WTC11 (cell line): Measurements from ENCODE around the gene DAAM2. TPM values are rescaled to one million over a fixed set of nuclear protein-coding genes. Genes with fewer than 3 reads are reported as not detected.

Source experiments
- ATAC-seq: fragments of 200-7000 bp; cut with Tn5 transposase; 2 replicates; pipeline ENCODE4 v1.10.0; 2021; ENCODE audit warnings: mild to moderate bottlenecking, moderate library complexity
- CTCF ChIA-PET: fragments of 300-600 bp; sonication (Branson Sonifier 250); formaldehyde crosslinking; loops from one replicate; lab custom pipeline; 2021; ENCODE audit warnings: antibody characterized with exemption; lab: Charles Lee
- POLR2A ChIA-PET: fragments of 350-600 bp; sonication (Branson Sonifier 250); formaldehyde crosslinking; loops from one replicate; lab custom pipeline; 2021; ENCODE audit warnings: antibody characterized with exemption; lab: Charles Lee
- DNase-seq: peaks from one replicate; pipeline ENCODE4 v3.0.0; 2021; ENCODE audit warnings: low spot score
- H3K27ac Mint-ChIP-seq: 2 replicates; pipeline ENCODE4 v1.8.0; 2021; ENCODE audit warnings: mixed read lengths
- H3K27me3 Mint-ChIP-seq: 2 replicates; pipeline ENCODE4 v1.8.0; 2021; ENCODE audit warnings: low read depth, mild to moderate bottlenecking, moderate library complexity, mixed read lengths
- H3K36me3 Mint-ChIP-seq: 2 replicates; pipeline ENCODE4 v1.8.0; 2021; ENCODE audit warnings: mixed read lengths
- H3K4me1 Mint-ChIP-seq: 2 replicates; pipeline ENCODE4 v1.8.0; 2022; ENCODE audit warnings: mixed read lengths
- H3K4me3 Mint-ChIP-seq: 2 replicates; pipeline ENCODE4 v1.8.0; 2021; ENCODE audit warnings: mild to moderate bottlenecking, moderate library complexity, mixed read lengths
- H3K9me3 Mint-ChIP-seq: 2 replicates; pipeline ENCODE4 v1.8.0; 2021; ENCODE audit warnings: mixed read lengths
- CBFB ChIP-seq: sonication (generic); formaldehyde crosslinking; IDR thresholded peaks from 2 replicates; pipeline ENCODE4 v1.8.1; 2022; ENCODE audit warnings: mild to moderate bottlenecking, low read depth, missing genetic modification reagents
- ESRRA ChIP-seq: sonication (generic); formaldehyde crosslinking; IDR thresholded peaks from 2 replicates; pipeline ENCODE4 v1.8.1; 2022; ENCODE audit warnings: mild to moderate bottlenecking, missing genetic modification reagents, borderline replicate concordance
- FOXP1 ChIP-seq: sonication (generic); formaldehyde crosslinking; IDR thresholded peaks from 2 replicates; pipeline ENCODE4 v1.8.0; 2022; ENCODE audit warnings: missing genetic modification reagents, mild to moderate bottlenecking, moderate library complexity, borderline replicate concordance
- IRF2 ChIP-seq: sonication (generic); formaldehyde crosslinking; IDR thresholded peaks from 2 replicates; pipeline ENCODE4 v1.8.0; 2022; ENCODE audit warnings: low read depth, missing genetic modification reagents, borderline replicate concordance
- KAT7 ChIP-seq: sonication (generic); formaldehyde crosslinking; IDR thresholded peaks from 2 replicates; pipeline ENCODE4 v1.8.1; 2023; ENCODE audit warnings: missing genetic modification reagents, mild to moderate bottlenecking, borderline replicate concordance
- OVOL2 ChIP-seq: fragments of 250-450 bp; sonication (Bioruptor Pico); IDR thresholded peaks from 2 replicates; pipeline ENCODE4 v1.9.0; 2021; ENCODE audit warnings: mild to moderate bottlenecking, borderline replicate concordance
- TCF7 ChIP-seq: sonication (generic); formaldehyde crosslinking; IDR thresholded peaks from 2 replicates; pipeline ENCODE4 v1.8.0; 2022; ENCODE audit warnings: mild to moderate bottlenecking, low read depth, missing genetic modification reagents, moderate library complexity
- ZNF121 ChIP-seq: sonication (generic); formaldehyde crosslinking; IDR thresholded peaks from 2 replicates; pipeline ENCODE4 v1.8.0; 2023; ENCODE audit warnings: missing genetic modification reagents
- ZNF232 ChIP-seq: sonication (generic); formaldehyde crosslinking; IDR thresholded peaks from 2 replicates; pipeline ENCODE4 v1.8.0; 2022; ENCODE audit warnings: mild to moderate bottlenecking, missing genetic modification reagents
- ZNF416 ChIP-seq: fragments of 250-450 bp; sonication (Bioruptor Pico); IDR thresholded peaks from 2 replicates; pipeline ENCODE4 v1.9.0; 2021; ENCODE audit warnings: mild to moderate bottlenecking, inconsistent platforms
- ZNF671 ChIP-seq: fragments of 250-450 bp; sonication (Bioruptor Pico); IDR thresholded peaks from 2 replicates; pipeline ENCODE4 v1.8.0; 2021; ENCODE audit warnings: mild to moderate bottlenecking
- total RNA-seq: library from RNA; stranded (reverse); gene quantifications from 3 replicates; pipeline ENCODE4 v1.2.3, GENCODE V29; 2021
- TF ChIP-seq, protein P1 (sequence below): sonication (generic); formaldehyde crosslinking; IDR thresholded peaks from 2 replicates; pipeline ENCODE4 v1.8.0; 2023; ENCODE audit warnings: missing genetic modification reagents
- TF ChIP-seq, protein P2 (sequence below): sonication (generic); formaldehyde crosslinking; IDR thresholded peaks from 2 replicates; pipeline ENCODE4 v1.8.1; 2023; ENCODE audit warnings: mild to moderate bottlenecking, missing genetic modification reagents
- TF ChIP-seq, protein P3 (sequence below): sonication (generic); formaldehyde crosslinking; IDR thresholded peaks from 2 replicates; pipeline ENCODE4 v1.8.1; 2022; ENCODE audit warnings: missing genetic modification reagents, borderline replicate concordance
- TF ChIP-seq, protein P4 (sequence below): sonication (generic); formaldehyde crosslinking; IDR thresholded peaks from 2 replicates; pipeline ENCODE4 v1.8.1; 2023; ENCODE audit warnings: mild to moderate bottlenecking, missing genetic modification reagents, moderate library complexity
- TF ChIP-seq, protein P5 (sequence below): sonication (generic); formaldehyde crosslinking; IDR thresholded peaks from 2 replicates; pipeline ENCODE4 v1.8.0; 2022; ENCODE audit warnings: missing genetic modification reagents
- TF ChIP-seq, protein P6 (sequence below): fragments of 200-600 bp; IDR thresholded peaks from 2 replicates; pipeline ENCODE4 v1.8.0; 2022; ENCODE audit warnings: antibody characterized with exemption
- TF ChIP-seq, protein P7 (sequence below): sonication (generic); formaldehyde crosslinking; IDR thresholded peaks from 2 replicates; pipeline ENCODE4 v1.8.1; 2022; ENCODE audit warnings: low read depth, missing genetic modification reagents, borderline replicate concordance

The DAAM2 gene
- total RNA-seq, 1 experiment from 2014 or later, result 2.0 TPM

DNA sequence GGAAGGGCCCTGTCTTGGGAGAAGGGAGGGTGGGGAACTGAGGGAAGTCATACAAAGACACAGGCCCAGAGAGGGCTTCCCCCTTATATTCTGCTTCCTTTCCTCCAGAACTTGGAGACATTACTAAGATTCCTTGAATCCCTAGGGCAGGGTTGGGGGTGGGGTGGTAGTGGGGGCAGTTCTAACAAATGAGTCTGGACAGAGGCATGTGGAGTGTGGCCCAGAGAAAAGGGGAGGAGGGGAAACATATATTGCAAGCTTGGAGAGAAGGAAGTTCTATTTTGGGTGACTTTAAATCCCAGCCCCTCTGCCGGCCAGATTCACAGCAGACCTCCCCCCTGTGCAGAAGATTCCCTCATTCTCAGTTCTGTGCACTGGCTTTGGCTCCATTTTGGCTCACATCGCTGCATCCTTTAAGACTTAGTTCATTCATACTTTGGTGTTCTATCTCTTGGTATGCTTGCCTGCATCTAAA lies 43.7 kb downstream of the DAAM2 start:
- H3K4me3 Mint-ChIP-seq, result no peak overlapping the region
- CTCF ChIA-PET, result no interaction called here
- no peak for TF ChIP-seq ZNF121
- TF ChIP-seq, protein P1, sequence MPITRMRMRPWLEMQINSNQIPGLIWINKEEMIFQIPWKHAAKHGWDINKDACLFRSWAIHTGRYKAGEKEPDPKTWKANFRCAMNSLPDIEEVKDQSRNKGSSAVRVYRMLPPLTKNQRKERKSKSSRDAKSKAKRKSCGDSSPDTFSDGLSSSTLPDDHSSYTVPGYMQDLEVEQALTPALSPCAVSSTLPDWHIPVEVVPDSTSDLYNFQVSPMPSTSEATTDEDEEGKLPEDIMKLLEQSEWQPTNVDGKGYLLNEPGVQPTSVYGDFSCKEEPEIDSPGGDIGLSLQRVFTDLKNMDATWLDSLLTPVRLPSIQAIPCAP (CRISPR knock-in tag), result no peak
- TF ChIP-seq, protein P2, sequence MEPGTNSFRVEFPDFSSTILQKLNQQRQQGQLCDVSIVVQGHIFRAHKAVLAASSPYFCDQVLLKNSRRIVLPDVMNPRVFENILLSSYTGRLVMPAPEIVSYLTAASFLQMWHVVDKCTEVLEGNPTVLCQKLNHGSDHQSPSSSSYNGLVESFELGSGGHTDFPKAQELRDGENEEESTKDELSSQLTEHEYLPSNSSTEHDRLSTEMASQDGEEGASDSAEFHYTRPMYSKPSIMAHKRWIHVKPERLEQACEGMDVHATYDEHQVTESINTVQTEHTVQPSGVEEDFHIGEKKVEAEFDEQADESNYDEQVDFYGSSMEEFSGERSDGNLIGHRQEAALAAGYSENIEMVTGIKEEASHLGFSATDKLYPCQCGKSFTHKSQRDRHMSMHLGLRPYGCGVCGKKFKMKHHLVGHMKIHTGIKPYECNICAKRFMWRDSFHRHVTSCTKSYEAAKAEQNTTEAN (CRISPR knock-in tag), result no peak
- TF ChIP-seq ESRRA (CRISPR knock-in tag), result no peak
- no peak for TF ChIP-seq FOXP1 (CRISPR knock-in tag)
- no peak for TF ChIP-seq ZNF232 (CRISPR knock-in tag)
- no peak for TF ChIP-seq CBFB (CRISPR knock-in tag)
- TF ChIP-seq, protein P3, sequence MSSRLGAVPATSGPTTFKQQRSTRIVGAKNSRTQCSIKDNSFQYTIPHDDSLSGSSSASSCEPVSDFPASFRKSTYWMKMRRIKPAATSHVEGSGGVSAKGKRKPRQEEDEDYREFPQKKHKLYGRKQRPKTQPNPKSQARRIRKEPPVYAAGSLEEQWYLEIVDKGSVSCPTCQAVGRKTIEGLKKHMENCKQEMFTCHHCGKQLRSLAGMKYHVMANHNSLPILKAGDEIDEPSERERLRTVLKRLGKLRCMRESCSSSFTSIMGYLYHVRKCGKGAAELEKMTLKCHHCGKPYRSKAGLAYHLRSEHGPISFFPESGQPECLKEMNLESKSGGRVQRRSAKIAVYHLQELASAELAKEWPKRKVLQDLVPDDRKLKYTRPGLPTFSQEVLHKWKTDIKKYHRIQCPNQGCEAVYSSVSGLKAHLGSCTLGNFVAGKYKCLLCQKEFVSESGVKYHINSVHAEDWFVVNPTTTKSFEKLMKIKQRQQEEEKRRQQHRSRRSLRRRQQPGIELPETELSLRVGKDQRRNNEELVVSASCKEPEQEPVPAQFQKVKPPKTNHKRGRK, result no peak
- H3K36me3 Mint-ChIP-seq, result no peaks in the 10 kb centered on the region
- H3K27ac Mint-ChIP-seq, result no peak overlapping the region
- no peak; the same call in 1 of the 2 replicates for ATAC-seq
- DNase-seq, result no peak
- no peaks in the 10 kb centered on the region; the same call in 1 of the 2 replicates for H3K9me3 Mint-ChIP-seq
- POLR2A ChIA-PET, result no interaction called here
- H3K4me1 Mint-ChIP-seq, result peaks cover 18% of the 10 kb centered on the region
- no peaks in the 10 kb centered on the region for H3K27me3 Mint-ChIP-seq

DNA sequence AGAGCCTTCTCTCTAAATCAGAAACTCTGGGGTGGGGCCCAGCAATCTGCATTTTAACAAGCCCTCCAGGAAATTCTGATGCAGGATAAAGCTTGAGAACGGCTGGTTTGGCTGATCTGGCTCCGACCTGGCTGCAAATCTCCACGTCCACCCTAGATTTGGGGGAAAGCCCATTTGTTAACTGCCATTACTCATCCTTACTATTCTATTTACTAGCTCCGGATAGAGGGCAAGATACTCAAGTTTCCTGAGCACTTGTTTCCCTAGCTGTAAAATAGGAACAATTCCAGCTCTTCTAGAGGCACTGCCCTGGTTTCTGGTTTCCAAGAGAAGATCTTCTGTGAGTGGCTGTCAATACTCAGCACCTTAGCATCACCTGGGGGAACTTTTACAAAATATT lies 44.4 kb downstream of the DAAM2 start:
- H3K36me3 Mint-ChIP-seq, result no peaks in the 10 kb centered on the region
- TF ChIP-seq ZNF121 (no peak), FOXP1 (CRISPR knock-in tag) (no peak), ZNF416 (CRISPR knock-in tag) (no peak)
- TF ChIP-seq, protein P4, sequence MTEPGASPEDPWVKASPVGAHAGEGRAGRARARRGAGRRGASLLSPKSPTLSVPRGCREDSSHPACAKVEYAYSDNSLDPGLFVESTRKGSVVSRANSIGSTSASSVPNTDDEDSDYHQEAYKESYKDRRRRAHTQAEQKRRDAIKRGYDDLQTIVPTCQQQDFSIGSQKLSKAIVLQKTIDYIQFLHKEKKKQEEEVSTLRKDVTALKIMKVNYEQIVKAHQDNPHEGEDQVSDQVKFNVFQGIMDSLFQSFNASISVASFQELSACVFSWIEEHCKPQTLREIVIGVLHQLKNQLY (CRISPR knock-in tag), result no peak
- CTCF ChIA-PET, result no interaction called here
- H3K4me1 Mint-ChIP-seq, result peaks cover 22% of the 10 kb centered on the region
- DNase-seq (no peak), ATAC-seq (no peak)
- H3K4me3 Mint-ChIP-seq, result no peak overlapping the region
- H3K9me3 Mint-ChIP-seq, result no peaks in the 10 kb centered on the region; the same call in 1 of the 2 replicates
- H3K27ac Mint-ChIP-seq, result no peak overlapping the region
- POLR2A ChIA-PET, result no interaction called here
- no peaks in the 10 kb centered on the region for H3K27me3 Mint-ChIP-seq

DNA sequence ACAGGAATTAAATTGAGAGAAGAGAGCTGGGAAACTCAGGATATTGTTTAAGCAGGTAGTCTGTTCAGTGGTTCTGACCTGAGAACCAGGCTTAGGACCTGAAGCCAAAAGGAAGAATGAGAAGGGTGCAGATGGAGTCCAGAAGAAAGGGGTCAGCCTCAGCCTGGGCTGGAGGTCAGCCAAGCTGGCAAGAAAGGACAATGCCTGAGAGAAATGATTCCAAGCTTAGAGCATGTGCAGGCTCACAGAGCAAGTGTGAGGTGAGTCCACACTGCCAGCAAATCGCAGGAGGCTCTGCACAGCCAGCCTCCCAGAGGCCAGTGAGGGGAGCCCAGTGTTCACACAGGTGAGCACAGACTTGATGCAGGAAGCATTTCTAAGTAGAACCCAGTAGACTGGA lies 47.3 kb downstream of the DAAM2 start:
- Mint-ChIP-seq H3K4me3 (no peak overlapping the region), H3K9me3 (no peaks in the 10 kb centered on the region; the same call in 1 of the 2 replicates), H3K4me1 (peaks cover 27% of the 10 kb centered on the region), H3K27ac (0 out of 2 replicates have a peak overlapping the region, but pooled peaks have one; percentile 8), H3K27me3 (no peaks in the 10 kb centered on the region), H3K36me3 (no peaks in the 10 kb centered on the region)
- TF ChIP-seq OVOL2 (CRISPR knock-in tag), result no peak
- ATAC-seq (no peak), DNase-seq (no peak)
- CTCF ChIA-PET, result no interaction called here
- POLR2A ChIA-PET, result no interaction called here

DNA sequence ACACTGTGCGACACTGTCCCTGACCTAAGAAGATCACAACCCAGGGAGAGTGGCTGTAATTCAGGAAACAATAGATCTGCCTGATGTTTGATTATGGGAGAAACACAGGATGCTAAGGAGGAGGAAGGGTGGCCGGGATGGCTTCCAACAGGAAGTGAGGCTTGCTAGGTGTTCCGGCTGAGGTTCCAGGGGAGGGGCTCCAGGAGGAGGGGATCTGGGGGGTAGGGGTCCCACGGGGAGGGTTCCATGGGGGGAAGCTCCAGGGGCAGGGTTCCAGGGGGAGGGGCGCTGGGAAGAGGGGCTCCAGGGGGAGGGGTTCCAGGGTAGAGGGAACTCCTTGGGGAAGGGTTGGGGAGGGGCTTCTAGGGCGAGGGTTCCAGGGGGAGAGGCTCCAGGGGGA lies 48.6 kb downstream of the DAAM2 start:
- H3K27ac Mint-ChIP-seq, result no peak overlapping the region
- no peaks in the 10 kb centered on the region for H3K36me3 Mint-ChIP-seq
- no peak overlapping the region for H3K4me3 Mint-ChIP-seq
- DNase-seq, result no peak
- H3K9me3 Mint-ChIP-seq, result no peaks in the 10 kb centered on the region; the same call in 1 of the 2 replicates
- no peak for ATAC-seq
- H3K4me1 Mint-ChIP-seq, result peaks cover 23% of the 10 kb centered on the region
- H3K27me3 Mint-ChIP-seq, result no peaks in the 10 kb centered on the region
- ChIA-PET CTCF (interaction anchor here (0.6 to 1.1 kb wide), 4 partner anchors 23 to 478 kb away, joined by 3 to 5 read pairs (median 3); no protein-coding TSS in a partner anchor), POLR2A (no interaction called here)
- TF ChIP-seq, protein P5, sequence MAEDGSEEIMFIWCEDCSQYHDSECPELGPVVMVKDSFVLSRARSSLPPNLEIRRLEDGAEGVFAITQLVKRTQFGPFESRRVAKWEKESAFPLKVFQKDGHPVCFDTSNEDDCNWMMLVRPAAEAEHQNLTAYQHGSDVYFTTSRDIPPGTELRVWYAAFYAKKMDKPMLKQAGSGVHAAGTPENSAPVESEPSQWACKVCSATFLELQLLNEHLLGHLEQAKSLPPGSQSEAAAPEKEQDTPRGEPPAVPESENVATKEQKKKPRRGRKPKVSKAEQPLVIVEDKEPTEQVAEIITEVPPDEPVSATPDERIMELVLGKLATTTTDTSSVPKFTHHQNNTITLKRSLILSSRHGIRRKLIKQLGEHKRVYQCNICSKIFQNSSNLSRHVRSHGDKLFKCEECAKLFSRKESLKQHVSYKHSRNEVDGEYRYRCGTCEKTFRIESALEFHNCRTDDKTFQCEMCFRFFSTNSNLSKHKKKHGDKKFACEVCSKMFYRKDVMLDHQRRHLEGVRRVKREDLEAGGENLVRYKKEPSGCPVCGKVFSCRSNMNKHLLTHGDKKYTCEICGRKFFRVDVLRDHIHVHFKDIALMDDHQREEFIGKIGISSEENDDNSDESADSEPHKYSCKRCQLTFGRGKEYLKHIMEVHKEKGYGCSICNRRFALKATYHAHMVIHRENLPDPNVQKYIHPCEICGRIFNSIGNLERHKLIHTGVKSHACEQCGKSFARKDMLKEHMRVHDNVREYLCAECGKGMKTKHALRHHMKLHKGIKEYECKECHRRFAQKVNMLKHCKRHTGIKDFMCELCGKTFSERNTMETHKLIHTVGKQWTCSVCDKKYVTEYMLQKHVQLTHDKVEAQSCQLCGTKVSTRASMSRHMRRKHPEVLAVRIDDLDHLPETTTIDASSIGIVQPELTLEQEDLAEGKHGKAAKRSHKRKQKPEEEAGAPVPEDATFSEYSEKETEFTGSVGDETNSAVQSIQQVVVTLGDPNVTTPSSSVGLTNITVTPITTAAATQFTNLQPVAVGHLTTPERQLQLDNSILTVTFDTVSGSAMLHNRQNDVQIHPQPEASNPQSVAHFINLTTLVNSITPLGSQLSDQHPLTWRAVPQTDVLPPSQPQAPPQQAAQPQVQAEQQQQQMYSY (CRISPR knock-in tag), result no peak
- no peak for TF ChIP-seq KAT7 (CRISPR knock-in tag)
- TF ChIP-seq, protein P6, sequence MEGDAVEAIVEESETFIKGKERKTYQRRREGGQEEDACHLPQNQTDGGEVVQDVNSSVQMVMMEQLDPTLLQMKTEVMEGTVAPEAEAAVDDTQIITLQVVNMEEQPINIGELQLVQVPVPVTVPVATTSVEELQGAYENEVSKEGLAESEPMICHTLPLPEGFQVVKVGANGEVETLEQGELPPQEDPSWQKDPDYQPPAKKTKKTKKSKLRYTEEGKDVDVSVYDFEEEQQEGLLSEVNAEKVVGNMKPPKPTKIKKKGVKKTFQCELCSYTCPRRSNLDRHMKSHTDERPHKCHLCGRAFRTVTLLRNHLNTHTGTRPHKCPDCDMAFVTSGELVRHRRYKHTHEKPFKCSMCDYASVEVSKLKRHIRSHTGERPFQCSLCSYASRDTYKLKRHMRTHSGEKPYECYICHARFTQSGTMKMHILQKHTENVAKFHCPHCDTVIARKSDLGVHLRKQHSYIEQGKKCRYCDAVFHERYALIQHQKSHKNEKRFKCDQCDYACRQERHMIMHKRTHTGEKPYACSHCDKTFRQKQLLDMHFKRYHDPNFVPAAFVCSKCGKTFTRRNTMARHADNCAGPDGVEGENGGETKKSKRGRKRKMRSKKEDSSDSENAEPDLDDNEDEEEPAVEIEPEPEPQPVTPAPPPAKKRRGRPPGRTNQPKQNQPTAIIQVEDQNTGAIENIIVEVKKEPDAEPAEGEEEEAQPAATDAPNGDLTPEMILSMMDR, result no peak
- no peak for TF ChIP-seq TCF7
- no peak for TF ChIP-seq IRF2 (CRISPR knock-in tag)
- TF ChIP-seq, protein P7, sequence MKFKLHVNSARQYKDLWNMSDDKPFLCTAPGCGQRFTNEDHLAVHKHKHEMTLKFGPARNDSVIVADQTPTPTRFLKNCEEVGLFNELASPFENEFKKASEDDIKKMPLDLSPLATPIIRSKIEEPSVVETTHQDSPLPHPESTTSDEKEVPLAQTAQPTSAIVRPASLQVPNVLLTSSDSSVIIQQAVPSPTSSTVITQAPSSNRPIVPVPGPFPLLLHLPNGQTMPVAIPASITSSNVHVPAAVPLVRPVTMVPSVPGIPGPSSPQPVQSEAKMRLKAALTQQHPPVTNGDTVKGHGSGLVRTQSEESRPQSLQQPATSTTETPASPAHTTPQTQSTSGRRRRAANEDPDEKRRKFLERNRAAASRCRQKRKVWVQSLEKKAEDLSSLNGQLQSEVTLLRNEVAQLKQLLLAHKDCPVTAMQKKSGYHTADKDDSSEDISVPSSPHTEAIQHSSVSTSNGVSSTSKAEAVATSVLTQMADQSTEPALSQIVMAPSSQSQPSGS (CRISPR knock-in tag), result no peak
- TF ChIP-seq ZNF671 (CRISPR knock-in tag), result no peak
